Measurements from ENCODE around the gene RNF212. TPM values are rescaled to one million over a fixed set of nuclear protein-coding genes. Genes with fewer than 3 reads are reported as not detected.

Gene RNF212
- total RNA-seq, 1 donor from 2014 or later, result under 0.01 TPM

DNA sequence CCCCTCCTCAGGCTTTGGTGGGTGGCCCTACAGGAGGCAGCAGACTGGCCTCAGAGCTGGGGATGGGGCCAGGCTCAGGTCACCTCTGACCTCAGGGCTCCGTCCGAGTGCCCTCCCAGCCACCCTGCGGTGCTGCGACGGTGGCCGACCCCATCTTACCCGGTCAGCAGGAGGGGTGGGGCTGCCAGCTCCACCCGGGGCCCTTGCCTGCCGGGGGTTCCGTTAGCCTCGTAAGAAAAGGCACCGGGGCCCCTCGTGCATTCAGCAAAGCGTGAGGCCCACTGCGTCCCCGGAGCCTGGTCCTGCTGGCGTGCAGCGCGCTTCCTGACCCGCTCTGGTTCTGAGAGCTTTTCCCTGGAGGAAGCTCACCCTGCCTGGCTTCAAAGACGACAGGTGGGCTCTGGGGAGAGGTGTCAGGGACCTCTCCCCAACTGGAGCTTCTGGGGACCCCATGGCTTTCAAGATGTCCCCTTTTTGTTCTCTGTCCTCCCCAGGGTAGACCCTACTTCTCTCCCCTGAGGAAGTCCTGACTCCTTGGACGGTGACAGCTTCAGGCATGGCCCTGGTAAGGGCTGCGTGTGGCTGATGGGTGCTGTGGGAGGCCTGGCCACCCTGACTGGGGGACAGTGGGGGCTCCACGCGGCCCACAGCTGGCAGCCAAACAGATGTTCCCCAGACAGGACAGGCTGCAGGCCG, 86.0 kb downstream of the RNF212 start:
- H3K4me3 ChIP-seq (ENCODE audit: low read depth, low read length), result no peak overlapping the region
- DNase-seq (ENCODE audit: low read depth) (no peak), FAIRE-seq (no peak)
- TF ChIP-seq, protein P1, sequence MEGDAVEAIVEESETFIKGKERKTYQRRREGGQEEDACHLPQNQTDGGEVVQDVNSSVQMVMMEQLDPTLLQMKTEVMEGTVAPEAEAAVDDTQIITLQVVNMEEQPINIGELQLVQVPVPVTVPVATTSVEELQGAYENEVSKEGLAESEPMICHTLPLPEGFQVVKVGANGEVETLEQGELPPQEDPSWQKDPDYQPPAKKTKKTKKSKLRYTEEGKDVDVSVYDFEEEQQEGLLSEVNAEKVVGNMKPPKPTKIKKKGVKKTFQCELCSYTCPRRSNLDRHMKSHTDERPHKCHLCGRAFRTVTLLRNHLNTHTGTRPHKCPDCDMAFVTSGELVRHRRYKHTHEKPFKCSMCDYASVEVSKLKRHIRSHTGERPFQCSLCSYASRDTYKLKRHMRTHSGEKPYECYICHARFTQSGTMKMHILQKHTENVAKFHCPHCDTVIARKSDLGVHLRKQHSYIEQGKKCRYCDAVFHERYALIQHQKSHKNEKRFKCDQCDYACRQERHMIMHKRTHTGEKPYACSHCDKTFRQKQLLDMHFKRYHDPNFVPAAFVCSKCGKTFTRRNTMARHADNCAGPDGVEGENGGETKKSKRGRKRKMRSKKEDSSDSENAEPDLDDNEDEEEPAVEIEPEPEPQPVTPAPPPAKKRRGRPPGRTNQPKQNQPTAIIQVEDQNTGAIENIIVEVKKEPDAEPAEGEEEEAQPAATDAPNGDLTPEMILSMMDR (IDR thresholded peaks at IDR 0.05; ENCODE audit: insufficient read depth, low read length, severe bottlenecking), result no peak
- H3K27me3 ChIP-seq (ENCODE audit: control insufficient read depth, insufficient read depth, low read length), result peaks cover 3% of the 10 kb centered on the region
- peaks cover 6% of the 10 kb centered on the region for H3K36me3 ChIP-seq (ENCODE audit: control insufficient read depth, insufficient read depth, low read length)

GRCh38 chr4:1026115-1026514, 87.2 kb downstream of the RNF212 start:
- no peak overlapping the region for H3K4me3 ChIP-seq (ENCODE audit: low read depth, low read length)
- peak; percentile 65 for DNase-seq (ENCODE audit: low read depth)
- FAIRE-seq, result peak; percentile 99
- peaks cover 7% of the 10 kb centered on the region for H3K36me3 ChIP-seq (ENCODE audit: control insufficient read depth, insufficient read depth, low read length)
- TF ChIP-seq, protein P1 (IDR thresholded peaks at IDR 0.05; ENCODE audit: insufficient read depth, low read length, severe bottlenecking), result no peak
- H3K27me3 ChIP-seq (ENCODE audit: control insufficient read depth, insufficient read depth, low read length), result peaks cover 3% of the 10 kb centered on the region

DNA sequence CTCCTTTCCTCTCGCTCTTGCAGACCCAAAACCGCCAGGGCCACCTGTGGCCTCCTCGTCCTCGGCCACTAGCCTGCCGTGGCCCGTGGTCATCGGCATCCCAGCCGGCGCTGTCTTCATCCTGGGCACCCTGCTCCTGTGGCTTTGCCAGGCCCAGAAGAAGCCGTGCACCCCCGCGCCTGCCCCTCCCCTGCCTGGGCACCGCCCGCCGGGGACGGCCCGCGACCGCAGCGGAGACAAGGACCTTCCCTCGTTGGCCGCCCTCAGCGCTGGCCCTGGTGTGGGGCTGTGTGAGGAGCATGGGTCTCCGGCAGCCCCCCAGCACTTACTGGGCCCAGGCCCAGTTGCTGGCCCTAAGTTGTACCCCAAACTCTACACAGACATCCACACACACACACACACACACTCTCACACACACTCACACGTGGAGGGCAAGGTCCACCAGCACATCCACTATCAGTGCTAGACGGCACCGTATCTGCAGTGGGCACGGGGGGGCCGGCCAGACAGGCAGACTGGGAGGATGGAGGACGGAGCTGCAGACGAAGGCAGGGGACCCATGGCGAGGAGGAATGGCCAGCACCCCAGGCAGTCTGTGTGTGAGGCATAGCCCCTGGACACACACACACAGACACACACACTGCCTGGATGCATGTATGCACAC, 88.3 kb downstream of the RNF212 start:
- DNase-seq (ENCODE audit: low read depth), result no peak
- Histone ChIP-seq H3K27me3 (ENCODE audit: control insufficient read depth, insufficient read depth, low read length) (no peaks in the 10 kb centered on the region), H3K36me3 (ENCODE audit: control insufficient read depth, insufficient read depth, low read length) (peaks cover 7% of the 10 kb centered on the region), H3K4me3 (ENCODE audit: low read depth, low read length) (no peak overlapping the region)
- no peak for FAIRE-seq
- TF ChIP-seq, protein P1 (IDR thresholded peaks at IDR 0.05; ENCODE audit: insufficient read depth, low read length, severe bottlenecking), result no peak

- no peak overlapping the region for H3K4me3 ChIP-seq (ENCODE audit: low read depth, low read length)
- DNase-seq (ENCODE audit: low read depth), result no peak
- FAIRE-seq, result no peak
- TF ChIP-seq, protein P1 (IDR thresholded peaks at IDR 0.05; ENCODE audit: insufficient read depth, low read length, severe bottlenecking), result no peak
- H3K27me3 ChIP-seq (ENCODE audit: control insufficient read depth, insufficient read depth, low read length), result no peaks in the 10 kb centered on the region
- H3K36me3 ChIP-seq (ENCODE audit: control insufficient read depth, insufficient read depth, low read length), result peaks cover 7% of the 10 kb centered on the region
Observed at GRCh38 chr4:1023895-1024740, 89.2 kb downstream of the RNF212 start.

DNA sequence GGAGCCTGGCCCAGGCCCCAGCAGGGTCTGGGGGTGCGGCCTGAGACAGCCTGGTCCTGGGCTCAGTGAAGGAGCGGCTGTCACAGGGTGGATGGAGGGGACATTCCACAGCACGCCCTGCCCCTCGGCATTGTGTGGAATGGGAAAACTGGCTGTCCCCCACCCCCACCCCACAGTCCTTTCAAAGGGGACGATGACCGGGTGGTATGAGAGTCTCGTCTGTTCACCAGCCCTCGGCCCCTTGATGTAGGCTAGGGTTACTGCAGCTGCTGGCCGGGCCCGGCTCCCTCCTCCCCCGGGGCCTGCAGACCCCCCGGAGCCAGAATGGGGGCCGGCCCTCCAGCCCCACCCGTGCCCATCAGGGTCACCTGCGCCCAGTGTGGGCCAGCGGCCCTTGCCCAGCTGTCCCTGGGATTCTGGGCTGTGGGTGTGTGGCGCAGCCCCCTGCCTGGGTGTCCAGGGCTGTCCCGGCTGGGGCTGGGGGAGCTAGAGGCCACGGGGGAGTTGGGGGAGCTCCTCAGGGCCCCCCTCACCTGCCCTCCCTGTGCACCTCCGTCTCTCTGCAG, 90.2 kb downstream of the RNF212 start:
- no peak overlapping the region for H3K4me3 ChIP-seq (ENCODE audit: low read depth, low read length)
- FAIRE-seq, result no peak

More for the DNA sequence above, 90.2 kb downstream of the RNF212 start:
- Histone ChIP-seq H3K27me3 (ENCODE audit: control insufficient read depth, insufficient read depth, low read length) (no peaks in the 10 kb centered on the region), H3K36me3 (ENCODE audit: control insufficient read depth, insufficient read depth, low read length) (peaks cover 7% of the 10 kb centered on the region)
- TF ChIP-seq, protein P1 (IDR thresholded peaks at IDR 0.05; ENCODE audit: insufficient read depth, low read length, severe bottlenecking), result no peak
- DNase-seq (ENCODE audit: low read depth), result no peak

All from bronchial epithelial cell (primary cell).